DND-41 (cell line): ENCODE data around the gene KIAA0040.

ENCODE experiments used
- ATAC-seq: fragments of 200-7000 bp; cut with Tn5 transposase; 3 replicates; pipeline ENCODE4 v1.9.1; 2021; ENCODE audit warnings: low read depth; ENCODE audit not compliant: insufficient read depth
- DNase-seq: peaks from one replicate; pipeline ENCODE4 v3.0.0-alpha.2; 2020
- H2AFZ ChIP-seq: 2 replicates; pipeline ENCODE4 v1.6.0; 2012; ENCODE audit warnings: low read depth, low read length
- H3K27ac ChIP-seq: 2 replicates; pipeline ENCODE4 v1.5.1; 2012; ENCODE audit warnings: low read length, inconsistent platforms
- H3K27me3 ChIP-seq: fragments of 200-600 bp; sonication (generic); 2 replicates; pipeline ENCODE4 v1.6.0; 2012; ENCODE audit warnings: low read length, mild to moderate bottlenecking, inconsistent platforms; ENCODE audit not compliant: insufficient read depth, poor library complexity
- H3K36me3 ChIP-seq: 2 replicates; pipeline ENCODE4 v1.5.1; 2012; ENCODE audit warnings: low read length, inconsistent platforms; ENCODE audit not compliant: insufficient read depth
- H3K4me1 ChIP-seq: 2 replicates; pipeline ENCODE4 v1.5.1; 2012; ENCODE audit warnings: mild to moderate bottlenecking, low read length; ENCODE audit not compliant: insufficient read depth
- H3K4me2 ChIP-seq: 2 replicates; pipeline ENCODE4 v1.6.0; 2012; ENCODE audit warnings: mild to moderate bottlenecking, moderate library complexity, low read length, inconsistent platforms; ENCODE audit not compliant: insufficient read depth
- H3K4me3 ChIP-seq, 2 experiments: fragments of 200-600 bp in 1 of 2; shearing (Covaris generic) in 1 of 2; 2 replicates each; pipeline ENCODE4 v1.5.1; 2012 to 2016; ENCODE audit warnings: inconsistent platforms in 2 of 2, low read length in 2 of 2, mild to moderate bottlenecking in 2 of 2, low read depth in 1 of 2, moderate library complexity in 1 of 2
- H3K79me2 ChIP-seq: 2 replicates; pipeline ENCODE4 v1.6.0; 2012; ENCODE audit warnings: low read length, inconsistent platforms; ENCODE audit not compliant: insufficient read depth
- H3K9ac ChIP-seq: 2 replicates; pipeline ENCODE4 v1.6.0; 2012; ENCODE audit warnings: low read depth, mild to moderate bottlenecking, inconsistent platforms, low read length, moderate library complexity
- H3K9me3 ChIP-seq: 2 replicates; pipeline ENCODE4 v1.5.1; 2012; ENCODE audit warnings: low read length, moderate library complexity, mild to moderate bottlenecking, inconsistent platforms; ENCODE audit not compliant: insufficient read depth, severe bottlenecking
- H4K20me1 ChIP-seq: 2 replicates; pipeline ENCODE4 v1.6.0; 2012; ENCODE audit warnings: low read length; ENCODE audit not compliant: insufficient read depth
- CTCF ChIP-seq: IDR thresholded peaks from 2 replicates; pipeline ENCODE4 v1.5.1; 2012; ENCODE audit warnings: borderline replicate concordance, low read length, moderate library complexity, mild to moderate bottlenecking; ENCODE audit not compliant: poor library complexity, severe bottlenecking; ENCODE audit errors: extremely low read depth
- EZH2 ChIP-seq: IDR thresholded peaks from 3 replicates; pipeline ENCODE4 v1.6.1; 2012; ENCODE audit warnings: borderline replicate concordance, low read depth, mild to moderate bottlenecking, moderate library complexity, low read length, inconsistent platforms; ENCODE audit not compliant: severe bottlenecking

The KIAA0040 gene

GRCh38 chr1:175147569-175147968 is 45.0 kb downstream of the KIAA0040 start:
- H4K20me1 ChIP-seq = 0 out of 2 replicates have a peak, but pooled peaks cover 3% of the 10 kb centered on the region
- H3K4me3 ChIP-seq = no peak overlapping the region
- H3K27me3 ChIP-seq = peaks cover 8% of the 10 kb centered on the region
- DNase-seq (no peak), ATAC-seq (no peak)
- no peak overlapping the region for H3K9ac ChIP-seq
- H3K4me1 ChIP-seq = no peaks in the 10 kb centered on the region
- no peaks in the 10 kb centered on the region for H3K79me2 ChIP-seq
- H3K9me3 ChIP-seq = no peaks in the 10 kb centered on the region
- H3K36me3 ChIP-seq = no peaks in the 10 kb centered on the region
- no peak for TF ChIP-seq EZH2
- no peak for TF ChIP-seq CTCF
- H3K4me2 ChIP-seq = no peak overlapping the region
- no peak overlapping the region for H3K27ac ChIP-seq
- H2AFZ ChIP-seq = no peak overlapping the region

GRCh38 chr1:175146529-175147213 is 45.9 kb downstream of the KIAA0040 start:
- DNase-seq = peak; percentile 76
- H2AFZ ChIP-seq = no peak overlapping the region
- H3K27me3 ChIP-seq = peaks cover 8% of the 10 kb centered on the region
- H3K27ac ChIP-seq = no peak overlapping the region
- H3K9me3 ChIP-seq = no peaks in the 10 kb centered on the region
- no peaks in the 10 kb centered on the region for H4K20me1 ChIP-seq
- TF ChIP-seq EZH2 = no peak
- peak; percentile 90 for TF ChIP-seq CTCF
- H3K4me2 ChIP-seq = no peak overlapping the region
- no peak overlapping the region for H3K9ac ChIP-seq
- no peaks in the 10 kb centered on the region for H3K36me3 ChIP-seq
- no peaks in the 10 kb centered on the region for H3K79me2 ChIP-seq
- H3K4me1 ChIP-seq = no peaks in the 10 kb centered on the region
- H3K4me3 ChIP-seq = no peak overlapping the region
- ATAC-seq = peak; percentile 99

GRCh38 chr1:175145899-175146528 is 46.6 kb downstream of the KIAA0040 start:
- Histone ChIP-seq H3K9me3 (no peaks in the 10 kb centered on the region), H3K4me1 (no peaks in the 10 kb centered on the region), H2AFZ (no peak overlapping the region), H3K36me3 (no peaks in the 10 kb centered on the region), H3K4me3 (no peak overlapping the region), H4K20me1 (no peaks in the 10 kb centered on the region), H3K9ac (no peak overlapping the region), H3K27ac (no peak overlapping the region), H3K27me3 (peaks cover 5% of the 10 kb centered on the region), H3K4me2 (no peak overlapping the region), H3K79me2 (no peaks in the 10 kb centered on the region)
- DNase-seq (no peak), ATAC-seq (no peak)
- TF ChIP-seq EZH2 (no peak), CTCF (no peak)
